Endothelial cell of umbilical vein (primary cell): ENCODE measurements around the gene GOLGA8B. TPM values are rescaled to one million over a fixed set of nuclear protein-coding genes. Genes with fewer than 3 reads are reported as not detected.
A peak's percentile ranks its signal among the peaks of the same experiment; 100 is the strongest.

Experiments used
- BruUV-seq: library from RNA; stranded (reverse); fragments of 400-500 nt; replicated peaks from 2 replicates; lab custom pipeline; 2021; lab: Mats Ljungman, UMichigan
- CTCF ChIA-PET: fragments of 300-600, 350-600 bp; sonication (Branson Sonifier 250); formaldehyde crosslinking; loops from one replicate; lab custom pipeline; 2021; ENCODE audit warnings: antibody characterized with exemption, inconsistent platforms; lab: Charles Lee
- POLR2A ChIA-PET: fragments of 300-600, 350-600 bp; sonication (Branson Sonifier 250); formaldehyde crosslinking; loops from one replicate; lab custom pipeline; 2021; ENCODE audit warnings: antibody characterized with exemption, inconsistent platforms; lab: Charles Lee
- DNase-seq: peaks from one replicate; pipeline ENCODE4 v3.0.0-alpha.2; 2011; ENCODE audit warnings: low read depth, low spot score
- FAIRE-seq: peaks from 2 replicates; lab custom pipeline; 2011; peaks lifted over from hg19 to GRCh38; lab: Jason Lieb, UNC
- H2AFZ ChIP-seq: 2 replicates; pipeline ENCODE4 v1.6.0; 2012; ENCODE audit warnings: low read depth, low read length, control low read depth, inconsistent platforms
- H3K27ac ChIP-seq: 2 replicates; pipeline ENCODE4 v1.5.1; 2011; ENCODE audit warnings: low read depth, mild to moderate bottlenecking, control low read depth, low read length, moderate library complexity; ENCODE audit not compliant: insufficient read depth
- H3K27me3 ChIP-seq, 2 experiments: 2 replicates each; pipeline versions ENCODE4 v1.6.0 to v1.6.1; 2011; ENCODE audit warnings: low read length in 2 of 2, mixed read lengths in 1 of 2; ENCODE audit not compliant: control insufficient read depth in 2 of 2, insufficient read depth in 2 of 2
- H3K36me3 ChIP-seq, 2 experiments: 2 replicates in 1 of 2; 3 replicates in 1 of 2; pipeline ENCODE4 v1.5.1; 2011; ENCODE audit warnings: low read length in 2 of 2, mild to moderate bottlenecking in 1 of 2, moderate library complexity in 1 of 2; ENCODE audit not compliant: control insufficient read depth in 2 of 2, insufficient read depth in 2 of 2; ENCODE audit errors: extremely low read depth in 1 of 2
- H3K4me1 ChIP-seq: 3 replicates; pipeline ENCODE4 v1.5.1; 2011; ENCODE audit warnings: mild to moderate bottlenecking, low read length; ENCODE audit not compliant: control insufficient read depth, insufficient read depth; ENCODE audit errors: extremely low read depth
- H3K4me2 ChIP-seq: 2 replicates; pipeline ENCODE4 v1.6.1; 2011; ENCODE audit warnings: low read length, control low read depth, mixed read lengths; ENCODE audit not compliant: insufficient read depth
- H3K4me3 ChIP-seq, 3 experiments: fragments of 200-600 bp in 1 of 3; sonication (generic), shearing (Covaris generic) in 1 of 3; replicated peaks in 1 of 3; 2 replicates each; pipeline ENCODE4 v1.5.1; 2011 to 2016; ENCODE audit warnings: control low read depth in 3 of 3, low read length in 3 of 3, mild to moderate bottlenecking in 2 of 3, inconsistent platforms in 1 of 3, low read depth in 1 of 3, moderate library complexity in 1 of 3; ENCODE audit not compliant: insufficient read depth in 1 of 3
- H3K79me2 ChIP-seq: 2 replicates; pipeline ENCODE4 v1.6.0; 2012; ENCODE audit warnings: low read length, inconsistent platforms; ENCODE audit not compliant: control insufficient read depth, insufficient read depth
- H3K9ac ChIP-seq: replicated peaks from 2 replicates; pipeline ENCODE3; 2011; ENCODE audit warnings: low read length, control low read depth; ENCODE audit not compliant: insufficient read depth; ENCODE audit errors: extremely low read depth
- H3K9me1 ChIP-seq: replicated peaks from 3 replicates; pipeline ENCODE4 v1.6.0; 2011; ENCODE audit warnings: mild to moderate bottlenecking, low read length; ENCODE audit not compliant: control insufficient read depth, insufficient read depth; ENCODE audit errors: extremely low read depth
- H3K9me3 ChIP-seq: replicated peaks from 2 replicates; pipeline ENCODE4 v1.5.1; 2012; ENCODE audit warnings: low read length, inconsistent platforms; ENCODE audit not compliant: control insufficient read depth, insufficient read depth
- H4K20me1 ChIP-seq: replicated peaks from 2 replicates; pipeline ENCODE3; 2011; ENCODE audit warnings: mild to moderate bottlenecking, low read length; ENCODE audit not compliant: control insufficient read depth, insufficient read depth; ENCODE audit errors: extremely low read depth
- EZH2 ChIP-seq: IDR thresholded peaks from 2 replicates; pipeline ENCODE4 v1.6.1; 2012; ENCODE audit warnings: borderline replicate concordance, low read depth, mild to moderate bottlenecking, moderate library complexity, low read length, inconsistent platforms; ENCODE audit not compliant: severe bottlenecking
- FOS ChIP-seq: IDR thresholded peaks from 2 replicates; pipeline ENCODE4 v1.6.1; 2011; ENCODE audit warnings: mild to moderate bottlenecking, low read length, moderate library complexity, borderline replicate concordance; ENCODE audit not compliant: insufficient read depth
- GATA2 ChIP-seq: IDR thresholded peaks from 2 replicates; pipeline ENCODE4 v1.7.0; 2011; ENCODE audit warnings: low read depth, mild to moderate bottlenecking, moderate library complexity, mixed read lengths, low read length; ENCODE audit not compliant: insufficient read length, insufficient read depth
- JUN ChIP-seq: IDR thresholded peaks from 2 replicates; pipeline ENCODE4 v1.6.1; 2011; ENCODE audit warnings: borderline replicate concordance, low read depth; ENCODE audit not compliant: insufficient read length, insufficient read depth
- MYC ChIP-seq: IDR thresholded peaks from one replicate; pipeline ENCODE4 v1.6.1; 2011; ENCODE audit warnings: mild to moderate bottlenecking, low read depth, low read length
- POLR2A ChIP-seq: IDR thresholded peaks from 2 replicates; pipeline ENCODE4 v1.6.1; 2012; ENCODE audit warnings: low read depth, mild to moderate bottlenecking, control low read depth, low read length
- POLR2AphosphoS5 ChIP-seq: IDR thresholded peaks from 2 replicates; pipeline ENCODE4 v1.6.1; 2012; ENCODE audit warnings: low read depth, mild to moderate bottlenecking, control low read depth, low read length, moderate library complexity; ENCODE audit not compliant: insufficient read depth
- dilution Hi-C: fragments of 300-500 bp; cut with MboI; formaldehyde crosslinking; loops from one replicate; pipeline ENCODE4 v1.15.0; 2019; ENCODE audit warnings: low sequenced_read_pairs; ENCODE audit not compliant: extremely low pct_ligation_motif_present
- intact Hi-C: fragments of 100-400 bp; cut with micrococcal nuclease; formaldehyde crosslinking; loops from one replicate; pipeline ENCODE4 v1.10.0; 2022
- polyA plus RNA-seq, 4 experiments: library from polyadenylated mRNA; depleted of rRNA in 3 of 4; stranded (reverse) in 3 of 4; unstranded in 1 of 4; fragments of >200 nt; gene quantifications; 2 replicates each; pipeline versions ENCODE4 v1.2.1 to v1.2.3, GENCODE V29; 2011 to 2012; ENCODE audit warnings: missing spikeins in 1 of 4
- total RNA-seq: library from RNA; stranded (reverse); gene quantifications from 2 replicates; pipeline ENCODE4 v1.2.3, GENCODE V29; 2021
- TF ChIP-seq, protein P1 (sequence below), 2 donors: IDR thresholded peaks; 1 replicate in 1 of 2; 2 replicates in 1 of 2; pipeline ENCODE4 v1.5.1; 2011; ENCODE audit warnings: low read length in 2 of 2, mild to moderate bottlenecking in 2 of 2, moderate library complexity in 2 of 2, control low read depth in 1 of 2, inconsistent platforms in 1 of 2, low read depth in 1 of 2; ENCODE audit not compliant: insufficient read depth in 1 of 2; ENCODE audit errors: extremely low read depth in 1 of 2

GOLGA8B gene
- total and polyA plus RNA-seq, 2 donors (not counting 3 experiments of a cell fraction or from before 2014, with no cell fraction given): 30.9 to 36.0 TPM

- no peaks in the 10 kb centered on the region for H3K36me3 ChIP-seq
- no TSS peak for BruUV-seq
- no peaks in the 10 kb centered on the region for H3K9me3 ChIP-seq
- peak; percentile 69 for DNase-seq
- TF ChIP-seq, protein P1, sequence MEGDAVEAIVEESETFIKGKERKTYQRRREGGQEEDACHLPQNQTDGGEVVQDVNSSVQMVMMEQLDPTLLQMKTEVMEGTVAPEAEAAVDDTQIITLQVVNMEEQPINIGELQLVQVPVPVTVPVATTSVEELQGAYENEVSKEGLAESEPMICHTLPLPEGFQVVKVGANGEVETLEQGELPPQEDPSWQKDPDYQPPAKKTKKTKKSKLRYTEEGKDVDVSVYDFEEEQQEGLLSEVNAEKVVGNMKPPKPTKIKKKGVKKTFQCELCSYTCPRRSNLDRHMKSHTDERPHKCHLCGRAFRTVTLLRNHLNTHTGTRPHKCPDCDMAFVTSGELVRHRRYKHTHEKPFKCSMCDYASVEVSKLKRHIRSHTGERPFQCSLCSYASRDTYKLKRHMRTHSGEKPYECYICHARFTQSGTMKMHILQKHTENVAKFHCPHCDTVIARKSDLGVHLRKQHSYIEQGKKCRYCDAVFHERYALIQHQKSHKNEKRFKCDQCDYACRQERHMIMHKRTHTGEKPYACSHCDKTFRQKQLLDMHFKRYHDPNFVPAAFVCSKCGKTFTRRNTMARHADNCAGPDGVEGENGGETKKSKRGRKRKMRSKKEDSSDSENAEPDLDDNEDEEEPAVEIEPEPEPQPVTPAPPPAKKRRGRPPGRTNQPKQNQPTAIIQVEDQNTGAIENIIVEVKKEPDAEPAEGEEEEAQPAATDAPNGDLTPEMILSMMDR (IDR thresholded peaks at IDR 0.05; ENCODE audit: extremely low read depth in 1 of 2, insufficient read depth in 1 of 2, low read depth in 1 of 2, low read length in 2 of 2): peak; percentile 16 to 38
- TF ChIP-seq EZH2: no peak
- H3K27me3 ChIP-seq: no peaks in the 10 kb centered on the region
- no peak overlapping the region for H3K4me3 ChIP-seq
- ChIA-PET CTCF (interaction anchor here (0.6 to 10.4 kb wide), 39 partner anchors 10 to 823 kb away, joined by 3 to 204 read pairs (median 4); partner anchors contain the start of genes AQR and ZNF770), POLR2A (interaction anchor here (0.8 kb wide), 1 partner anchor 348 kb away, joined by 3 read pairs; the partner anchor contains the start of gene AQR)
- H3K4me2 ChIP-seq: no peak overlapping the region
- H3K79me2 ChIP-seq: no peaks in the 10 kb centered on the region
- dilution Hi-C loops (no loop called here), intact Hi-C loops (loop anchor here (1.0 to 10.0 kb wide), 5 partner anchors 101 to 823 kb away; partner anchors contain the start of gene AQR)
- no peaks in the 10 kb centered on the region for H3K9me1 ChIP-seq
- no peaks in the 10 kb centered on the region for H4K20me1 ChIP-seq
- H3K27ac ChIP-seq: peak overlapping the region; percentile 61
- H3K9ac ChIP-seq: no peak overlapping the region
- peak; percentile 84 for FAIRE-seq
- H2AFZ ChIP-seq: no peak overlapping the region
- peaks cover 41% of the 10 kb centered on the region for H3K4me1 ChIP-seq
Observed at GRCh38 chr15:34621675-34622074, 38.2 kb upstream of the GOLGA8B start.

GRCh38 chr15:34620814-34621213, 37.4 kb upstream of the GOLGA8B start:
- no peak overlapping the region for H2AFZ ChIP-seq
- intact Hi-C loops (loop anchor here (1.0 to 10.0 kb wide), 5 partner anchors 101 to 824 kb away; partner anchors contain the start of gene AQR), dilution Hi-C loops (no loop called here)
- no peaks in the 10 kb centered on the region for H3K27me3 ChIP-seq
- FAIRE-seq: peak; percentile 83
- peak; percentile 87 for DNase-seq
- H3K36me3 ChIP-seq: no peaks in the 10 kb centered on the region
- H3K4me1 ChIP-seq: peaks cover 38% of the 10 kb centered on the region
- no peaks in the 10 kb centered on the region for H4K20me1 ChIP-seq
- CTCF ChIA-PET: interaction anchor here (0.6 to 10.4 kb wide), 24 partner anchors 10 to 823 kb away, joined by 3 to 204 read pairs (median 4); partner anchors contain the start of gene AQR
- peak overlapping the region in 1 of 3 experiments; percentile 26 for H3K4me3 ChIP-seq
- peak overlapping the region; percentile 39 for H3K9ac ChIP-seq
- H3K9me3 ChIP-seq: no peaks in the 10 kb centered on the region
- no peaks in the 10 kb centered on the region for H3K9me1 ChIP-seq
- peak overlapping the region; percentile 62 for H3K4me2 ChIP-seq
- no TSS peak for BruUV-seq
- peak; percentile 54 for TF ChIP-seq POLR2AphosphoS5
- no peak for TF ChIP-seq MYC
- TF ChIP-seq GATA2: peak; percentile 65
- TF ChIP-seq, protein P1 (IDR thresholded peaks at IDR 0.05; ENCODE audit: extremely low read depth in 1 of 2, insufficient read depth in 1 of 2, low read depth in 1 of 2, low read length in 2 of 2): no peak
- TF ChIP-seq FOS: peak; percentile 44
- peak; percentile 54 for TF ChIP-seq POLR2A
- TF ChIP-seq JUN: peak; percentile 34
- no peak for TF ChIP-seq EZH2
- POLR2A ChIA-PET: no interaction called here
- peak overlapping the region; percentile 61 for H3K27ac ChIP-seq
- H3K79me2 ChIP-seq: no peaks in the 10 kb centered on the region
